ENCODE results near the gene USH1C. TPM values are rescaled to one million over a fixed set of nuclear protein-coding genes. Genes with fewer than 3 reads are reported as not detected.

USH1C gene
- total and polyA plus RNA-seq, 9 of the 15 experiments (the other 6 are each of a cell fraction or from before 2014, with no cell fraction given): 0.04 TPM; not detected in 8

DNA sequence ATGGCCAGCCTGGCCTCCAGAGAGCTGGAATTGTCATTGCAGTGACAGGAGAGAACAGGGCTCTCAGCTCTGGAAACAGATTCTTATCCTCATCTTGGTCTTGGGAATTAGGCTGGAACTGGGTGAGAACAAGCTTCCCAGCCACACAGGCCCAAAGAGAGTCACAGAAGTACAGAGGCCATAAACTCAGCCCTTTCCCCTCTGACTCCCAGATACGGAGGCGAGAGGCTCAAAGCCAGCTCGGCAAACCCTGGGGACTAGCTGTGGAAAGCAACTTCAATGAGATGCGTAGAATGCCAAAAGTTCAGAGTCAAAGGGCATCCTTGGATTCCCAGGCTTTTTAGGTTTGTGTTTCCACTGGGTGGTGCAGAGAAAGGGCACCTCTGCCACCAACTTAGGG is 53.3 kb downstream of the USH1C start (continued):
- TF ChIP-seq, protein P1, sequence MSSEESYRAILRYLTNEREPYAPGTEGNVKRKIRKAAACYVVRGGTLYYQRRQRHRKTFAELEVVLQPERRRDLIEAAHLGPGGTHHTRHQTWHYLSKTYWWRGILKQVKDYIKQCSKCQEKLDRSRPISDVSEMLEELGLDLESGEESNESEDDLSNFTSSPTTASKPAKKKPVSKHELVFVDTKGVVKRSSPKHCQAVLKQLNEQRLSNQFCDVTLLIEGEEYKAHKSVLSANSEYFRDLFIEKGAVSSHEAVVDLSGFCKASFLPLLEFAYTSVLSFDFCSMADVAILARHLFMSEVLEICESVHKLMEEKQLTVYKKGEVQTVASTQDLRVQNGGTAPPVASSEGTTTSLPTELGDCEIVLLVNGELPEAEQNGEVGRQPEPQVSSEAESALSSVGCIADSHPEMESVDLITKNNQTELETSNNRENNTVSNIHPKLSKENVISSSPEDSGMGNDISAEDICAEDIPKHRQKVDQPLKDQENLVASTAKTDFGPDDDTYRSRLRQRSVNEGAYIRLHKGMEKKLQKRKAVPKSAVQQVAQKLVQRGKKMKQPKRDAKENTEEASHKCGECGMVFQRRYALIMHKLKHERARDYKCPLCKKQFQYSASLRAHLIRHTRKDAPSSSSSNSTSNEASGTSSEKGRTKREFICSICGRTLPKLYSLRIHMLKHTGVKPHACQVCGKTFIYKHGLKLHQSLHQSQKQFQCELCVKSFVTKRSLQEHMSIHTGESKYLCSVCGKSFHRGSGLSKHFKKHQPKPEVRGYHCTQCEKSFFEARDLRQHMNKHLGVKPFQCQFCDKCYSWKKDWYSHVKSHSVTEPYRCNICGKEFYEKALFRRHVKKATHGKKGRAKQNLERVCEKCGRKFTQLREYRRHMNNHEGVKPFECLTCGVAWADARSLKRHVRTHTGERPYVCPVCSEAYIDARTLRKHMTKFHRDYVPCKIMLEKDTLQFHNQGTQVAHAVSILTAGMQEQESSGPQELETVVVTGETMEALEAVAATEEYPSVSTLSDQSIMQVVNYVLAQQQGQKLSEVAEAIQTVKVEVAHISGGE (CRISPR knock-in tag; IDR thresholded peaks at IDR 0.05): no peak
- TF ChIP-seq HDAC3 (IDR thresholded peaks at IDR 0.05; ENCODE audit: borderline replicate concordance, partially characterized antibody): no peak

DNA sequence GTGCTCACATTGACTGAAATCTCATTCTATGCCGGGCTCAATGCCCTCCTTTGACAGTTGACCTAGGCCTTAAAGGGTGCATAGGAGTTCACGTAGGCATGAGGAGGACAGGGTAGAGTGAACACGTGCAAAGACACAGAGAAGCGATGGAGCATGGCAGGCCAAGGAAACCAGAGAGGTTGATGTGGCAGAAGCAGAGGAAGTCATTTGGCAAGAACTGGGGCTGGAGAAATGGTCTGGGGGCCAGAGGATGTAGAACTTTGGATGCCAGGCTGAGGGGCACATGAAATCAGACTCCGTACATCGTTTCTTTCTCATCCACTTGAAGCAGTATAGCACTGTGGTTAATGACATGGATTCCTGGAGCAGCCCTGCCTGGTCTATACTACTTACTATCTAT is 54.0 kb downstream of the USH1C start:
- Histone ChIP-seq H3K36me3 (ENCODE audit: control insufficient read depth, insufficient read depth, low read length) (no peaks in the 10 kb centered on the region), H3K4me2 (ENCODE audit: insufficient read depth, low read length) (no peak overlapping the region), H3K4me1 (replicated peaks in 1 of 2; ENCODE audit: control insufficient read depth in 2 of 2, insufficient read depth in 2 of 2, low read length in 2 of 2) (no peaks in the 10 kb centered on the region), H3K9me1 (ENCODE audit: control insufficient read depth, insufficient read depth, low read length) (no peaks in the 10 kb centered on the region), H3K4me3 (no peak overlapping the region), H3K9me3 (replicated peaks; ENCODE audit: control insufficient read depth, insufficient read depth, low read depth, low read length) (no peaks in the 10 kb centered on the region), H2AFZ (ENCODE audit: low read depth, low read length) (no peak overlapping the region), H3K27me3 (ENCODE audit: control insufficient read depth in 2 of 2, insufficient read depth in 2 of 2, low read length in 2 of 2) (peaks cover 2 to 54% of the 10 kb centered on the region in 2 experiments; a peak in 4 of 5 replicates), H3K9ac (ENCODE audit: insufficient read depth in 1 of 2, low read depth in 2 of 2, low read length in 2 of 2) (no peak overlapping the region), H3K79me2 (ENCODE audit: control insufficient read depth, insufficient read depth, low read length) (no peaks in the 10 kb centered on the region), H3K27ac (ENCODE audit: extremely low read depth, low read depth, low read length) (no peak overlapping the region), H4K20me1 (replicated peaks; ENCODE audit: control insufficient read depth, insufficient read depth, low read length) (no peaks in the 10 kb centered on the region; the same call in 1 of the 2 replicates)
- no peak for DNase-seq (ENCODE audit: extremely low read depth in 1 of 4, low spot score in 3 of 4)
- POLR2A ChIA-PET: no interaction called here
- BruUV-seq (replicated peaks): no TSS peak
- 1% methylated on average over 6 of the region's 6 CpGs for WGBS (ENCODE audit: insufficient coverage, low coverage, missing lambda C conversion rate)
- ATAC-seq: no peak
- no peak for FAIRE-seq
- in situ Hi-C loops (cut with MboI): no loop called here
- TF ChIP-seq, protein P2, sequence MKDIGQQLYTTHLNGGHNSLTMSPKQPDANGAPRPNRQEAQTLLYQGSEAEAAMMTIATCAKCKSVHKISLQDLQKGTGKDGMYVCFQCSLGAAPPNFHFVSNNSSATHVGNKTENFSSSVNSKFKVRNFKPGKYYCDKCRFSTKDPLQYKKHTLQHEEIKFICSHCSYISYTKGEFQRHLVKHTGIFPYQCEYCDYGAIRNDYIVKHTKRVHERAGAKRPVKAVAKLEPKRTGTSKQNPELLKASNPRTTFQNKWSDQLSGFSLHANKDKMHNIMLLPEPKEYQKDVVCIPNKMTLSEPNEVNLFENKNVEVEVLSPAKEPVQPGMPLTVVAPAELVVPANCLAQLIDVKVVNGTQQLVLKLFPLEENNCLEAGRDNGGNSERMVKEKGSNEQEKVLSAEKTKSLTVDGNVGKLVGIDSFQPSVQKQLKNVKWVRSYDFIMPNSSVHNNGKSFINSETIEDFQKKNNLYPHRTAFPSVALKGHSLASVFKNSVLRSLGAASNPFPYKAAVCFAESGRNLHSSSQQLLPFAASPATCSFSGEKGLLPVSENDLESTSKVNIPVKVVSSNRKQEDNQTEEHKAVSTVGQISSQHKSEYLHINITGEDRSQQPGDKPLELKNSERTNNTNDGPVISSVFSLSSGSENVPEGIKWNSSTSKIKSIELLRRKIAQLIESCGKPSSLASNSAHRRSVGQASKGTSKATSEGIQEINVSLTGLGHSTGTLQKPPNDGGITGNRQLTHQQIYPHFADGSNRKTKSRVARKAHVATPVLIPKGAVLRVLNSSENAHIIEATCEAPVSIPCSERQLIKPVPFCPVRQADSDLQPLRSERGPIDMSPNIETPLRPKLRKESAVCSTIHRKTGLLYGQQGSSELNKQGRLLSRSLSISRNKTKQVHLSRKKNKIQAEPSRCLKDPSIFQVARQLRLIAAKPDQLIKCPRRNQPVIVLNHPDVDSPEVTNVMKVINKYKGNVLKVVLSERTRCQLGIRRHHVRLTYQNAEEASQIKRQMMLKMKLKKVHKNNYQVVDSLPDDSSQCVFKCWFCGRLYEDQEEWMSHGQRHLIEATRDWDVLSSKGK (CRISPR knock-in tag; IDR thresholded peaks at IDR 0.05): no peak
- TF ChIP-seq XRCC3 (IDR thresholded peaks at IDR 0.05): no peak
- TF ChIP-seq CSDE1 (IDR thresholded peaks at IDR 0.05): no peak
- no peak for TF ChIP-seq ZNF24 (IDR thresholded peaks at IDR 0.05)
- no peak for TF ChIP-seq ZNF133 (CRISPR knock-in tag; IDR thresholded peaks at IDR 0.05)
- no peak for TF ChIP-seq ZNF239 (CRISPR knock-in tag; IDR thresholded peaks at IDR 0.05)
- no peak for TF ChIP-seq RNF2 (IDR thresholded peaks at IDR 0.05)
- TF ChIP-seq TAF1 (IDR thresholded peaks at IDR 0.05; ENCODE audit: control insufficient read depth, extremely low read depth, insufficient read depth, low read length, severe bottlenecking): no peak
- TF ChIP-seq HMG20A (CRISPR knock-in tag; conservative IDR thresholded peaks at IDR 0.05): no peak
- TF ChIP-seq HNRNPH1 (optimal IDR thresholded peaks at IDR 0.05; ENCODE audit: low read depth, low read length): no peak
- no peak for TF ChIP-seq CHD1 (IDR thresholded peaks at IDR 0.05; ENCODE audit: low read length)
- intact Hi-C loops (cut with micrococcal nuclease): no loop called here
- CTCF ChIA-PET (ENCODE audit: low intra/inter-chr PET ratio): no interaction called here
